Measurements from ENCODE around the gene SH3PXD2B.
"Not testable (repeated sequence)": the region's sequence is repeated elsewhere in the genome, so short reads cannot be mapped to it uniquely, and the experiment has no call there.

SH3PXD2B gene

DNA sequence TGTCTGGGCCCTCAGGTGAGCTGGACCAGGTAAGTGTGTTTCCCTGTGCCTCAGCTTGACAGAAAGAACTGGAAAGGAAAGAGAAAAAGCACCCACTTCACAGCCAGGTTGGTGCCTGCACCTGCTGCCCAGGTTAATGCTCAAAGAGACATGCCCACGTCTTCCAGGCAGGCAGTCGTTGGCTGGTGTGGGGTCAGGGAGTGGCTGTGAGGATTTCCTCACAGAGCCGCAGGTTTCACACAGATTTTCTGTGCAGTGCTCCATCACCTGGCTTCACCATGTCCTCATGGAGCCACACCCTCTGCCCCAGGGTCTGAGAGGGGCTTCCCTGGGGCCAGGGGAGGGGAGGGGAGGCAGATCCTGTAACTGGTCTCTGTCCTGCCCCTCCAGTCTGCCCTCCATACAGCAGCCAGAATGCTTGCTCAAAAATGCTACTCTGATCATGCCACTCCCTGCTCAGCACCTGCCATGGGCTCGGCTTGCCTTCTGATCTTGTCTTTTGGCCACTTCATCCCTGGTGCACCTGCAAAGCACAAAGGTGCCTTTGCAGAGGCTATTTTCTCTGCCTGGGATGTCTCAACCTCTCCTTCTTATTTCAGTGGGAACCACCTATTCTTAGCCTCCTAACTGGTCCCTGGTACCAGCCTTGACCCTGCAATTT, 88.2 kb downstream of the SH3PXD2B start:
- no peak for DNase-seq (ENCODE audit: low read depth)

DNA sequence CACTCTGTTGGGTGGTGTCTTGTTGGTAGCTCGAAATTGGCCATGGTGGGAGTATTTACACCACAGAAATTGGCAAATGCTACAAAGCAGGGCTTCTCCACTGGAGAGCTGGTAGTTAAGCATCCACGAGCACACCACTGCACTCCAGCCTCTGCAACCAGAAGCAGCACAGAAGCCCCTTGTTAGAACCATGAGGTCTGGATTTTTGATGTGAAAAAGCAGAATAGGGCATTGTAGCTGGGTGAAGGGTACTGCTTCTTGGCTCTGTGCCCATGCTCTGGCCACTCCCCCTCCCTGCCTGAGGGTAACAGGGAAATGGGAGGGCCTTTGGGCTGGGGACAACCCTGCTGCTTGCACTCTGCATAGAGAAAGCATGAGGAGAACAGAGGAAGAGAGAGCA, 89.6 kb downstream of the SH3PXD2B start:
- no peak for DNase-seq (ENCODE audit: low read depth)

DNA sequence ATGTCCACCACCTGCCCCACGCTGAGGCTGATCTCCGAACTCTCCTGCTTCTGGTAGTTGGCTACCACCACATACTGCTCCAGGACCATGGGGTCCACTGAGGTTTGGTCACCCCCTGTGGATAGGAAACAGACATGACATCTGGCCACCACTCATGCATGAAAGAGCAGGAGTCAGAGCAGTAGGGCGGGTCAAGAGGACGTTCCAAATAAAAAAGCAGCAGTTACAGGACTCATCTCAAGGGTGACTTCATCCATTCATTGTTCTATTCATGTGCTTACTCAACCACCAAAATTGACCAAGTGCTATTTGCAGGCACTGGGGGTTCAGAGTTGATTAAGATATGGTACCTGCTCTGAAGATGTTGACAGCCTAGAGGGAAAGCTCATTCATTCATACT, 91.6 kb downstream of the SH3PXD2B start:
- DNase-seq (ENCODE audit: low read depth), result no peak

DNA sequence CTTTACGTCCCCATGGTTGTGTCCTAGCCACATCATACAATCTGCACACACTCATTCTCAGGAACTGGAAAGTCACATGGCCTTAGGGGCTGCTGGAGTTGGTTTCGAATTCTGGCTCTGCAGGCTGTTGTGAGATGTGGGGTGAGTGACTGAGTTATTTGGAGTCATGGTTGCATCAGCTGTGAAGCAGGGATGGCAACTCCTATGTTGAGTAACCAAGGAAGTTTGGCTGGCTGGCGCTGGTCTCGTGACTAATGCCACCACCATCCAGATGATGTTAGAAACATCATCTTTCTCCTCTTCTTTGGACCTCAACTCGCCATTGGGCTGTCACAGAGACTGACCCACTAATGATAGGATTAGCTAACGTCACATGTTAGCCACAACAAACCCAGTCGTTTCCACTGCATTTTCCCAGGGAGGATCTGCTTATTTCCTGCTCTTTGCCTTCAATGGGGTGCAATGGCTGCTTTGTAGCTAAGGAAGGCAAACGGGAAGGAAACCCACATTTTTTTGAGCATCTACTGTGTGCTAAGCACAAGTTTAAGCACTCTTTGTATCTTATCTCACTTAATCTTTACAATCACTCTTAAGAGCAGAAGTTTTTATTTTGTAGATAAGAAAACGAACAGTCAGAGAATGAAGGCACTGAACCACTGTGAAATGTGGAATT, 92.6 kb downstream of the SH3PXD2B start:
- DNase-seq (ENCODE audit: low read depth), result peak; percentile 82

DNA sequence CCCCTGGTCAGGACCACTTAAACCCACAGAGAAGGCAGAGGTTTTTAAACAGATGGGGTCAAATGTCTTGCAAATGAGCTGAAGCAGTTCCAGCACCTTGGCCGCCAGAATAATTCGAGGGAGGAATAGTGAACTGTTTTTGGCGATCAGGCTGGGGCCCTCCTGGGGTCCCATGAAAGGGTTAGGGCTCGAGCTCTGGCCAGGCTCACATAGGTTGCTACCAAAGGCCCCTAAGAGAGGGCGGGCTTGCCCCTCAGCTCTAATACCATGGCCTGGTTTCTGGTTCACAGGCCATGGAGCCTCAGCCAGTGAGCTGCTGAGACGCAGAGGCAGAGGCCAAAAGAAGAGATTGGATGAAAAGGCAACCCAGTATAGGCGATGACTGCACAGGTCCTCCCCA, 96.0 kb downstream of the SH3PXD2B start:
- DNase-seq (ENCODE audit: low read depth), result no peak

DNA sequence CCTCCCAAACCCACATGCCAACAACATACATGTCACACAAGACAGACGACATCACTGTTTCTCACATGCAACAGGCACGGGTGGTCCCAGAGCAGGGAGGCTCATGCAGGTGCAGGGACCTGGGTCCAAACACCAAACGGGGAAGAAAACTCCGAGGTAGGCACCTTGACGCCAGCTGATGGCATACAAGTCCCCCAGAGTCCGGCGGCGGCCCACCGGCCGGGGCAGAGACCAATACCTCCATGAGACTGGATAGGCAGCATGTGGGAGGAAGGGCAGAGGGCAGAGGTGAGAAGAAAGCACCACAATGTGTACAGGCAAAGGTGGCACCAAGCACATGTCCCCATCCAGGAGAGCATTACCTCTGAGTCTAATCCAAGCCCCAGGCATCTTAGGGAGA, 97.8 kb downstream of the SH3PXD2B start:
- DNase-seq (ENCODE audit: low read depth), result no peak

DNA sequence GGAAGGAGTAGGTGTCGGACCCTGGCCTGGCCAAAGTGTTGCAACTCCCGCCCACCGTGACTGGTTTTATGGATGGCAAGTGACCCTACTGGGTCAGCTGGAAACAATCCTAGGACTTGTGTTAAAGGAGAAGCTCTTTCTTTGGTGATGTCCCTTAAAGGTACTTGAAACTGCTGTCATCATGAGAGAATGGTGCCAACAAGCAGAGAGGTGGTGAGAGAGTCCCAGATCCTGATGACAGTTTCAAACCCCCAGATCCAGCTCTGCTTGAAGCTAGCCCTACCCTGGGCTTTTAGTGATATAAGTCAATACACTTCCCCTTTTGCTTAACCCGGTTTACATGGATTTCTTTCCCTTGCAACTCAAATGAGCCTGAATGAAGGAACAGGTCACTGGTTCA, 98.3 kb downstream of the SH3PXD2B start:
- DNase-seq (ENCODE audit: low read depth), result no peak

DNA sequence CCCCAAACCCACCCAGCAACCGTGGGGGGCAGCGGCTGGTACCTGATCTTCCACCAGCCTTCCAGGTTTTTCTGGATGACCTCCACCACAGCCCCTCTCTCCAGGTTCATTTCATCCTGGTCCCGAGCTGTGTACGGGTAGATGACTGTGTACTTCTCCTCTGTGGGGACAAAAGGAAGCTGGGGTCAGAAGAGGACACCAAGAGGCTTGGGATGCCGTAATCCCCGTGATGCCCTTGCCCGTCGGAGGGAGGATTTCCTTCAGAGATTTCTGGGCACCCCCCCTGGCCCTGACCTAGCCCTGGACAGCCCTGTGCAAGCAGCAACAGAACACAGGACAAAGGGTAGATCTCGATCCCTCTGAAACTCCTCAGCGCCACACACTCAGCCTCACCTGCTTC, 100.5 kb downstream of the SH3PXD2B start:
- DNase-seq (ENCODE audit: low read depth), result no peak

DNA sequence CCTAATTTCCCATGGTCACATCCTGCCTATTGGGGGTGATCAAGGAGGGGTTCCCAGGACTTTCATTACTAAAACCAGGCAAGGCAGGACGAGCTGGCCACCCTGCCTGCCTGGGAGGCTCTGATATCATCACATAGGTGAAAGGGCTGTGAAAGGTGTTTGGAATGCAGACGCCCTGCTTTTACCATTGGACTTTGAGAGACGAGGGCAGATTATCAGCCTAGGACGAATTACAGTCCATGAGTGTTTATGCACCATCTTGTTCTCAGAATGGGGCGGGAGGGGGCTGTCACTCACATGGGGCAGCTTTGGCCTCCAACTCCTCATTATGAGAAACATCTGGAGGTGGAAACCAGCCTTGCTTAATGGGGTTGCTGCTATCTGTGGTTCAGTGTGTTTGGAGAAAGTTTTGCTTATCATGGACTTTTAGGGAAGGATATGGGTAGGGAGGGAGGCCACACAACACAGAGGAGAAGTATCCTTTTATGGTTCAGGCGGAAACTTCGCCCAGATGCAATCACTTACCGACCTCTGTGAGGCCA, 101.0 kb downstream of the SH3PXD2B start:
- no peak for DNase-seq (ENCODE audit: low read depth)

DNA sequence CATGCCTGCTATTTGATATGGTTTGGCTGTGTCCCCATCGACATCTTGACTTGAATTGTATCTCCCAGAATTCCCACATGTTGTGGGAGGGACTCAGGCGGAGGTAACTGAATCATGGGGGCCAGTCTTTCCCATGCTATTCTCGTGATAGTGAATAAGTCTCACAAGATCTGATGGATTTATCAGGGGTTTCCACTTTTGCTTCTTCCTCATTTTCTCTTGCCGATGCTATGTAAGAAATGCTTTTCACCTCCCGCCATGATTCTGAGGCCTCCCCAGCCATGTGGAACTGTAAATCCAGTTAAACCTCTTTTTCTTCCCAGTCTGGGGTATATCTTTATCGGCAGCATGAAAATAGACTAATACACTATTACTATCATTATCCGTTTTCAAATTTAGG, 101.8 kb downstream of the SH3PXD2B start:
- not testable (repeated sequence) for DNase-seq (ENCODE audit: low read depth)

DNA sequence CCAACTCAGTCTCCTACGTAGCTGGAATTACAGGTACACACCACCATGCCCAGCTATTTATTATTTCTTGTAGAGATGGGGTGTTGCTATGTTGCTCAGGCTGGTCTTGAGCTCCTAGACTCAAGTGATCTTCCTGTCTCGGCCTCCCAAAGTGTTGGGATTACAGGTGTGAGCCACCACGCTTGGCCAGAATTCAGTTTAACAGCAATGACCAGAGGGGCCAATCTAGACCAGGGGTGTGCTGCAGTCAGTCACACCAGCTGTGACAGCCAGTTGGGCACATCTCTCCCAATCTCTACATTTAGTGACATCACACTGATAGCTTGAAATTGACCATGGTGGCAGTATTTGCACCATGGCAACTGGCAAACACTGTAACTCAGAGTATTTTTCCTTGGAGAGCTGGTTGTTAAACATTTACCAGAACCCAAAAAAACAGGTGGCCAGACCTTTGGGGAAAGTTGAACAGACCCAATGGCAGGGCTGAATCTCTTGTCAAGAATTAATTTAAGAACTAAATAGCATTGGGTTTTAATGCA, 103.0 kb downstream of the SH3PXD2B start:
- no peak for DNase-seq (ENCODE audit: low read depth)

DNA sequence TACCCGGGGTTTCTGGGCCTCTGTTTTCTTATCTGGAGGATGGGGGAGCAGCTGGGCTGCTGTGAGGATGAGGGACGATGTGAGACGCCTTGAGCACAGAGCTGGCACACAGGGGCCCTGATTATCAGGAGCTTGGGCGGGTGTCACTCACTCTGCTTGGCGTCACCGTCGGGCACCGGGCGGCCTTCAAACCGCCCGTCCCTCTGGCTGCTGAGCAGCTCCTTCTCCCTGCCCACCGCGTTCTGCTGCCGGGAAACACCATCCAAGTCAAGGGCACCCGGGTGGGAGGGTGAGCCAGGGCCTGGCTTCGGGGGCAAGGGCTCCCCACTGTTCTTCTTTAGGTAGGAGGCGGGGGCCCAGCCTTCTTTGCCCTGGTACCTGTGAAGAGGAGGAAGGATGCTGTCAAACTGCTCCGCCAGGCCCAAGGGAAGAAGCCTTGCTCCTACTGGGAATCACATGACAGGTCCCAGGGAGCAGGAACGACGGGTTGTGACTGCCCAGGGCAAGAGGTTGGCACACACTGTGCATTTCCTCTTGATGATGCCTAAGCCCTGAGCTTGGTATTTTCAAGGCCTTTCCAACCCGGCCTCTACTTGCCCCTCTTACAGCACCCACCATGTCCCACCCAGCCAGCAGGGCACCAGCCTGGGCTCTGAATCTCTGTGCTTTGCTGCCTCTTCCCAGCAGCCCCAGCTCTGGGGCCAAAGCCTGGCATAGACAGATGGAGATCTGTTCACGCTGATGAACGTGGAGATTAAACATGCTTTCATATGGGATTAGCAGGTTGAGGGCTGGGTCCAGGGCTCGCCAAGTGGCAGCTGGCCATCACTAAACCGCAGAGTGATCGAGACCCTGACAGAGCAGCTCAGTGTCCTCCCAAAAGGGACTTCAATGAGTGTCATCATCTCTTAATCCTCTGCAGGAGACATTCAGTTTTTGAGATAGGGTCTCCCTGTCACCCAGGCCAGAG, 103.8 kb downstream of the SH3PXD2B start:
- no peak for DNase-seq (ENCODE audit: low read depth)

DNA sequence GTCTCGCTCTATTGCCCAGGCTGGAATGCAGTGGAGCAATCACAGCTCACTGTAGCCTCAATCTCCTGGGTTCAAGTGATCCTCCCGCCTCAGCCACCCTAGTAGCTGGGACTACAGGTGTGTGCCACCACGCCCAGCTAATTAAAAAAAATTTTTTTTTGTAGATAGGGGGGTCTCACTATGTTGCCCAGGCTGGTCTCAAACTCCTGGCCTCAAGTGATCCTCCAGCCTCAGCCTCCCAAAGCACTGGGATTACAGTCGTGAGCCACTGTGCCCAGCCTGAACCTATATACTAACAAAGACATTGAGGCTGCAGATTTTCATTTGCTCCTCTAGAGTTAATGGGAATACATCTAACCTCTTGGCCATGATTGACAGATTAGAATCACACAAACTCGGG, 105.6 kb downstream of the SH3PXD2B start:
- not testable (repeated sequence) for DNase-seq (ENCODE audit: low read depth)

DNA sequence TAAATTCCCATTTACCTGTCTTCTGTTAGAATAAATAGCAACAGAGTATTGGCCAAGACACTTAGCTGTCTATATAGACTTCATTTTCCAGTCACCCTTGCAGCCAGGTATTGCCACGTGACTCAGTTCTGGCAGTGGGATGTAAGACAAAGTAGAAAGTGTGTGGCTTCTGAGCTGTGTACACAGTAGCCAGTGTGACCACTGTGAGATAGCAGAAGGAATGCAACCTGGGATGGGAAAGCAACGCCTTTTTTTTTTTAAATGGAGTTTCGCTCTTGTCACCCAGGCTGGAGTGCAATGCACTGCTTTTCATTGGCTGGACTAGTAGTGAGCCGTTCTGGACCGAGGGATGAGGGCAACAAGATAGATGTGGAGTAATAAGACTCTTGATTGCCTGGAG, 106.2 kb downstream of the SH3PXD2B start:
- no peak for DNase-seq (ENCODE audit: low read depth)

DNA sequence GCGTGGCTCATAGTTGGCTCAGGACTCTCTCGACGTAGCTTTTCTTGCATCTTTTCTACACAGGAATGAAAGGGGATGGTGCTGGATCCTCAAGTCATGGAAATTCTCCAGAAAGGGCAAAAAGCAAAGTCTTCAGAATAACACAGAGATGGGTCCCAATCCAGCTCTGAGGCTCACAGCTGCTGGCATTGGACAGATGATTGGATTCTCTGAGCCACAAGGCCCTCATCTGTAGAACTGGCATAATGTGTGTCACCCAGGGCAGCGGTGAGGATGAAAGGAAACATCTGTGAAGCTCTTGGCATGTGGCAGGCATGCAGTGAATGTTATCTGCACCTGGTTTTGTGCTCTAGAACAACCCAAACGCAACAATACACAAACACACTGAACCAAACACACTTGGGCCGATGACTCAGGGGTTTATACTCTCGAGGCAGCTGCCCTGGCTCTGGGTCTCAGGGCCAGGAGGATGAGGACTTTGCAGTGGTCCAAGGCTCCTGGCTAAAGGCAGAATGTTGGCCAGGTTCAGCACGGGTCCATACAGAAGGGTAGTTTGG, 106.8 kb downstream of the SH3PXD2B start:
- DNase-seq (ENCODE audit: low read depth), result no peak

DNA sequence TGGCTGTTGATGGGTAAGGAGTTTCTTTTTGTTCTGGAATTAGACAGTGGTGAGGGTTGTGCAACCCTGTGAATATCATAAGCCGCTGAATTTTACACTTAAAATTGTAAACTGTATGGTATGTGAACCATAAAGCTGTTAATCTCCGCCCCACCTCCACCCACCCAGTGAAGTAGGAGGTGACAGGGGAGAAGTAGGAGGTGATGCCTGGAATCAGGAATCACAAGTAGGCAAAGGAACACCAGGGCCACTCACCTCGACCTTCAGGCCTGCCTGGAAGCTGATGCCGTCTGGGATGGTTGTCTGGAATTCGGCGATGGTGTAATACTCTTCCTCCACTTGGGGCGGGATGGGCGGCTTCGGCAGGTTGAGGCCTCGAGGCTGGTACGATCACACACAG, 108.4 kb downstream of the SH3PXD2B start:
- DNase-seq (ENCODE audit: low read depth), result no peak

DNA sequence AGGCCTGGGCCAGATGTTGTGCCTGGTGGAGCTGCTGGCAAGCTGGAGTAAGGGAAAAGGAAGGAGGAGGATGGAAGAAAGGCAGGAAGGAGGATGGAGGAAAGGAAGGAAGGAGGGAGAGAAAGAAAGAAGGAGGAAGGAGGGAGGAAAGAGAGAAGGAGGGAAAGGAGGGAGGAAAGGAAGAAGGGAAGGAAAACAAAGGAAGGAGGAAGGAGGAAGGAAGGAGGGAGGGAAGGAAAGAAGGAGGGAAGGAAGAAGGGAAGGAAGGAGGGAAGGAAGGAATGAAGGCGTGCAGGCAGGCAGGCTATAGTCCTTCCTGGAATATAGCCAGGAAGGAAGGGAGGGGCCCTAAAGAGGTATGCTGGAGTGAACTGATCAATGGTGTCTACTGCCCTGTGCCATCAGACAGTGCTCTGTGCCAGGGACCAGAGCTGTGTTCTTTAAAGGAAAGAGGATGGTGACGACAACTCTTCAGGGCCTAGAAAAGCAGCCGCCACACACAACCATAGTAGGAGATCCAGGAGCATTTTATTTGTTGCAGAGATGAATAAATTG, 109.4 kb downstream of the SH3PXD2B start:
- DNase-seq (ENCODE audit: low read depth), result no peak

DNA sequence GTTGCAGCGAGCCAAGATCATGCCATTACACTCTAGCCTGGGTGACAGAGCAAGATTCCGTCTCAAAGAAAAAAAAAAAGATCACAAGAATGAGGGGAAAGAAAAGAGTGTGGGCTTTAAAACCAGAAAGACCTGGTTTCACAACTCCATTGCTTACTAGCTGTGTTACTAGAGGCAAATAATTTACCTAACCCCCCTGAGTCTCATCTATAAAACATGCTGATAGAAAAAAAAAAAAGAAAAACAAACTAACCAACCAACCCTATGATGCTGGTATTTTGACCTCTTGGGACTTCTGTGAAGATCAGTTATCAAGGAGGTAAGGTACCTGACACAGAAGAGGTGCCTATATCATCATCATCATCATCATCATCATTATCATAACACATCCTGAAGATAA, 110.6 kb downstream of the SH3PXD2B start:
- DNase-seq (ENCODE audit: low read depth), result no peak

DNA sequence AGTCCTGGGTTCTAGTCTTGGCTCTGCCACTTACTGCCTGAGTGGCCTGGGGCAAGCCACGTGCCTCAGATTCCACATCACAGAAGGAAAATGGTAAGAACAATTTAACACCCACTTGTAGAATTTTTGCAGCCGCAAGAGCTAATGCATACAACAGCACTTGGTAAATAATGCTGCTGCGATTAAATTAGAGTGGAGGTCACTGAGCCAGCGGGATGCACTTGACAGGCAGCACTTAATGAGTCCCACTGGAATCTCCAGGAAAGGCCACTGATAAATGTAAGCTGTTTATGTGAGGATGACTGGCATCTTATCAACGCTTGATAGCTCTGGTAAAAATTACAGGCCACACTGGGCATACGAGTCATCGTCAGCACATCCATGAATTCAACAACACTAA, 111.4 kb downstream of the SH3PXD2B start:
- DNase-seq (ENCODE audit: low read depth), result no peak

DNA sequence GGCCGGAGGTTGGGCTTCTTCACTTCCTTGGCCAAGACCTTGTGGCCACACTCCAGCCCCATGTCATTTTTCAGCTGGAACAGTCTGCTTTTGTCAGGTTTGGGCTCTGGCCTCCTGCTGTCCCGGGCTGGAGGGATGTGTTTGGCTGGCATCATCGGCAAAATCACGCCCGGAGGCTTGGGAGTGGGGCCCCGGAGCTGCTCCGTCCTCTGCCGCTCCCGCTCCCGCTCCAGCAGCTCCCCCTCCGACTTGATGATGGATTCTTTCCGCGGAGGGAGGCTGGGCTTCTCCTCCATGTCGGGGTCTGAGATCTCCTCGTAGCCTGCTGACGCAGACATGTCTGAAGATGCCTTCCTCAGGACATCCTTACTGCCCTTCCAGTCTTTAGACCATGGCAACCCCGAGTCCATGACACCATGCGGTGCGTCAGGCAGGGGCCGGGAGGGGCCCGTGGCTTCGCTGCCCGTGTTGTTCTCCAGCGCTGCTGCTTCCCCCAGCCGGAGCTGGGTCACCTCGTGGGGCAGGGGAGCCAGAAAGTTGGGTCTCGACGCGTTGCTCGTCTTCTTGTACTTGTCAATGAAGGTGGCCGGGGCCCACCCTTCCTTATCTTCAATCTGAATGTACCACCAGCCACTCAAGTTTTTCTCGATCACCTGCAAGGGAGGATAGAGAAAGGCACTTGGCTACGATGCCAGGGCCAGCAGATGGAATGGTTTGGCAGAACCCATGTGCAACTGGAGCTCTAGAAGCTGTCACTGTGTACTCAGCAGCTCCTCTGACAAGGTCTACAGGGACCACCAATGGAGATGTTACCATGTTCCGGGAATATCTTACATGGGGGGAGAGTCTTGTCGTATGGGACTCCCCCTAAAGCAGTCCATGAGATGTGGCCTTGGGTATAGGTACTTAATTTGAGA, 114.8 kb downstream of the SH3PXD2B start:
- DNase-seq (ENCODE audit: low read depth), result no peak

Measured in non-pigmented ciliary epithelial cell (primary cell).